GM06990 (cell line): ENCODE measurements around the gene ABCB9.
A peak's percentile ranks its signal among the peaks of the same experiment; 100 is the strongest.

ENCODE experiments used
- DNase-seq: peaks from one replicate; pipeline ENCODE4 v3.0.0-alpha.2; 2011; ENCODE audit not compliant: insufficient read length; ENCODE audit errors: extremely low read depth
- H3K27me3 ChIP-seq: replicated peaks from 2 replicates; pipeline ENCODE4 v1.6.0; 2011; ENCODE audit warnings: low read length; ENCODE audit not compliant: control insufficient read depth, insufficient read depth
- H3K36me3 ChIP-seq: 2 replicates; pipeline ENCODE4 v1.5.1; 2011; ENCODE audit warnings: low read length; ENCODE audit not compliant: control insufficient read depth, insufficient read depth
- H3K4me3 ChIP-seq: replicated peaks from 2 replicates; pipeline ENCODE4 v1.5.1; 2011; ENCODE audit warnings: low read depth, mild to moderate bottlenecking, control low read depth, low read length
- TF ChIP-seq, protein P1 (sequence below): IDR thresholded peaks from 2 replicates; pipeline ENCODE4 v1.5.1; 2011; ENCODE audit warnings: low read length, control low read depth, mild to moderate bottlenecking, inconsistent platforms; ENCODE audit not compliant: insufficient read depth, poor library complexity, severe bottlenecking

Gene ABCB9

DNA sequence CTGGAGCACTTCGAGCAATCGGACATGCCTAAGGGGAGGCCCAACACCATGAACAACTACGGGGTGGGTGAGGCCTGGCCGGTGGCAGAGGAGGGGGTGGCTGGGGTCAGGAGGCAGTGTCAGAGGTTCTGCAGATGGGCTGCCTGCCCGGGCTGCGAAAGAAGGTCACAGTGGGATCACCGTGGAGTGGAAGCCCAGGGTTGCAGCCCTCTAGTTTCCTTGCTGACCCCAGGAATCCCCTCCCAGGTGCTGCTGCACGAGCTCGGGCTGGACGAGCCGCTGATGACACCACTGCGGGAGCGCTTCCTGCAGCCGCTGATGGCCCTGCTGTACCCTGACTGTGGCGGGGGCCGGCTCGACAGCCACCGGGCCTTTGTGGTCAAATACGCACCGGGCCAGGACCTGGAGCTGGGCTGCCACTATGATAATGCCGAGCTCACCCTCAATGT is 12.3 kb upstream of the ABCB9 start:
- TF ChIP-seq, protein P1, sequence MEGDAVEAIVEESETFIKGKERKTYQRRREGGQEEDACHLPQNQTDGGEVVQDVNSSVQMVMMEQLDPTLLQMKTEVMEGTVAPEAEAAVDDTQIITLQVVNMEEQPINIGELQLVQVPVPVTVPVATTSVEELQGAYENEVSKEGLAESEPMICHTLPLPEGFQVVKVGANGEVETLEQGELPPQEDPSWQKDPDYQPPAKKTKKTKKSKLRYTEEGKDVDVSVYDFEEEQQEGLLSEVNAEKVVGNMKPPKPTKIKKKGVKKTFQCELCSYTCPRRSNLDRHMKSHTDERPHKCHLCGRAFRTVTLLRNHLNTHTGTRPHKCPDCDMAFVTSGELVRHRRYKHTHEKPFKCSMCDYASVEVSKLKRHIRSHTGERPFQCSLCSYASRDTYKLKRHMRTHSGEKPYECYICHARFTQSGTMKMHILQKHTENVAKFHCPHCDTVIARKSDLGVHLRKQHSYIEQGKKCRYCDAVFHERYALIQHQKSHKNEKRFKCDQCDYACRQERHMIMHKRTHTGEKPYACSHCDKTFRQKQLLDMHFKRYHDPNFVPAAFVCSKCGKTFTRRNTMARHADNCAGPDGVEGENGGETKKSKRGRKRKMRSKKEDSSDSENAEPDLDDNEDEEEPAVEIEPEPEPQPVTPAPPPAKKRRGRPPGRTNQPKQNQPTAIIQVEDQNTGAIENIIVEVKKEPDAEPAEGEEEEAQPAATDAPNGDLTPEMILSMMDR: no peak
- peaks cover 15% of the 10 kb centered on the region for H3K36me3 ChIP-seq
- H3K4me3 ChIP-seq: no peak overlapping the region
- H3K27me3 ChIP-seq: no peaks in the 10 kb centered on the region
- DNase-seq: no peak

DNA sequence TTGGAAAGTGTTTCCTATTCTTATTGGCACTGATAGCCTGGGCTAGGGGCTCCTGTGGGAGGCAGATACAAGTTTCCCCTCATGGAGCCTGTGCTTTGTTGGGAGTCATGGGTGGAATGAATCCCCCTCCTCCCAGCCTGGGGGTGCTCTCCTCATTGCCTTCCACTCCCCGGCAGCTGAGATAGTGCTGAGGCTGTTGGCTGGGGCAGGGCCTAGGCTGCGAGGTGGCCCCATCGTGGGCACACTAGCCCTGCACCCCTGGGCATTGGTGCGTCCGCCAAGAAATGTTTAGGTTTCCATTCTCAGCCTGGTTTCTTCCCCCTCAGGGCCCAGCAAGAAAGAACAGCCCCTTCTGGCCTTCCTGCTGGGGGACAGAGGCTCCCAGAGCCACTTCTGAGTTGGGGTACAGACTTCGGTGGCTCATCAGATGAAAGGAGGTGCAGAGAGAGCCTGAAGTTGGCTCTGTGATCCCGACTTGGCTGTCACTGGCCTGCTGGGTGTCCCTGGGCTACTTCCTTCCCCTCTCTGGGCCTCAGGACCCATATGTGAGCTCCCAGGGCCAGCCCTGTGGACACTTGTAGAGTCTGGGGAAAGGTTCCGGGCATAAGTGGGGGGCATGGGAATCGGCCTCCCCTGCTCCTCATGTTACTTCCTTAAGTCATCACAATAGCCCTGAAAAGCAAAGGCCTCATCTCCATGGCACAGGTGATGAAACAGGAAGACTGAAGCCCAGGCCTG is 11.6 kb upstream of the ABCB9 start:
- Histone ChIP-seq H3K27me3 (no peaks in the 10 kb centered on the region), H3K36me3 (peaks cover 10% of the 10 kb centered on the region), H3K4me3 (no peak overlapping the region)
- TF ChIP-seq, protein P1: no peak
- no peak for DNase-seq

- no peak for DNase-seq
- H3K4me3 ChIP-seq: no peak overlapping the region
- peaks cover 7% of the 10 kb centered on the region for H3K36me3 ChIP-seq
- H3K27me3 ChIP-seq: no peaks in the 10 kb centered on the region
- TF ChIP-seq, protein P1: no peak
These were observed 10.9 kb upstream of the ABCB9 start for GRCh38 chr12:122977153-122977552.

GRCh38 chr12:122976648-122976975 is 10.3 kb upstream of the ABCB9 start:
- Histone ChIP-seq H3K27me3 (no peaks in the 10 kb centered on the region), H3K4me3 (no peak overlapping the region), H3K36me3 (peaks cover 6% of the 10 kb centered on the region; the same call in 1 of the 2 replicates)
- DNase-seq: no peak
- TF ChIP-seq, protein P1: no peak

- DNase-seq: no peak
- Histone ChIP-seq H3K36me3 (peaks cover 6% of the 10 kb centered on the region; the same call in 1 of the 2 replicates), H3K4me3 (peak overlapping the region; percentile 75), H3K27me3 (no peaks in the 10 kb centered on the region)
- TF ChIP-seq, protein P1: no peak
These were observed 9.8 kb upstream of the ABCB9 start for GRCh38 chr12:122975790-122976647.
